HG02981 (cell line): ENCODE data around the gene TRRAP.
"Not testable (repeated sequence)": the region's sequence is repeated elsewhere in the genome, so short reads cannot be mapped to it uniquely, and the experiment has no call there.

Experiments
- ATAC-seq: cut with Tn5 transposase; IDR thresholded peaks from one replicate; pipeline ENCODE4 v1.9.1; 2021; ENCODE audit warnings: mild to moderate bottlenecking, moderate library complexity; ENCODE audit not compliant: unreplicated experiment

Gene TRRAP

GRCh38 chr7:98878365-98879197, at the start of gene TRRAP:
TSS of gene TRRAP (plus strand) at chr7:98878532. CDS start at chr7:98881151, 2,619 bp downstream.
- peak; percentile 68 for ATAC-seq

GRCh38 chr7:98830972-98831548, 47.3 kb upstream of the TRRAP start:
- no peak for ATAC-seq

GRCh38 chr7:98831641-98832221, 46.6 kb upstream of the TRRAP start:
- ATAC-seq = no peak

- no peak for ATAC-seq
Observed at GRCh38 chr7:98833022-98833421, 45.3 kb upstream of the TRRAP start.

GRCh38 chr7:98834949-98835348, 43.4 kb upstream of the TRRAP start:
- no peak for ATAC-seq

- no peak for ATAC-seq
Observed at GRCh38 chr7:98836811-98837629, 41.3 kb upstream of the TRRAP start.

GRCh38 chr7:98837630-98837972, 40.7 kb upstream of the TRRAP start:
- no peak for ATAC-seq

- ATAC-seq = no peak
Observed at GRCh38 chr7:98840096-98840495, 38.2 kb upstream of the TRRAP start.

GRCh38 chr7:98840722-98841121, 37.6 kb upstream of the TRRAP start:
- ATAC-seq = no peak

- ATAC-seq = no peak
Observed at GRCh38 chr7:98841179-98841997, 36.9 kb upstream of the TRRAP start.

GRCh38 chr7:98842552-98842951, 35.8 kb upstream of the TRRAP start:
- ATAC-seq = not testable (repeated sequence)

- ATAC-seq = no peak
Observed at GRCh38 chr7:98848918-98849317, 29.4 kb upstream of the TRRAP start.

- ATAC-seq = no peak
Observed at GRCh38 chr7:98852826-98853225, 25.5 kb upstream of the TRRAP start.

- ATAC-seq = no peak
Observed at GRCh38 chr7:98855610-98856422, 22.5 kb upstream of the TRRAP start.

GRCh38 chr7:98860071-98860470, 18.3 kb upstream of the TRRAP start:
- ATAC-seq = no peak

GRCh38 chr7:98862203-98862602, 16.1 kb upstream of the TRRAP start:
- ATAC-seq = no peak

GRCh38 chr7:98862716-98863420, 15.5 kb upstream of the TRRAP start:
- no peak for ATAC-seq

GRCh38 chr7:98863601-98864000, 14.7 kb upstream of the TRRAP start:
- no peak for ATAC-seq
